HepG2 (cell line): Measurements from ENCODE around the gene ENC1. TPM values are rescaled to one million over a fixed set of nuclear protein-coding genes. Genes with fewer than 3 reads are reported as not detected.
A peak's percentile ranks its signal among the peaks of the same experiment; 100 is the strongest.

Source experiments
- AFF4 ChIP-seq: sonication (generic); formaldehyde crosslinking; IDR thresholded peaks from 2 replicates; pipeline ENCODE4 v1.4.0; 2020; ENCODE audit warnings: missing genetic modification reagents
- ARID5B ChIP-seq: IDR thresholded peaks from 2 replicates; pipeline ENCODE4 v1.4.0; 2020; ENCODE audit warnings: mild to moderate bottlenecking, missing genetic modification reagents
- CBX1 ChIP-seq: IDR thresholded peaks from one replicate; pipeline ENCODE4 v1.6.1; 2016; ENCODE audit warnings: antibody characterized with exemption, low read depth
- CBX5 ChIP-seq: sonication (generic); formaldehyde crosslinking; IDR thresholded peaks from 2 replicates; pipeline ENCODE4 v1.4.0; 2020; ENCODE audit warnings: missing genetic modification reagents, borderline replicate concordance
- CHCHD3 ChIP-seq: sonication (generic); formaldehyde crosslinking; IDR thresholded peaks from 2 replicates; pipeline ENCODE4 v1.8.0; 2022; ENCODE audit warnings: mild to moderate bottlenecking, missing genetic modification reagents, moderate library complexity
- E2F1 ChIP-seq: sonication (generic); formaldehyde crosslinking; IDR thresholded peaks from 2 replicates; pipeline ENCODE4 v1.5.0; 2020; ENCODE audit warnings: missing genetic modification reagents
- EED ChIP-seq: sonication (generic); formaldehyde crosslinking; IDR thresholded peaks from 2 replicates; pipeline ENCODE4 v1.5.0; 2020; ENCODE audit warnings: mild to moderate bottlenecking, missing genetic modification reagents
- GATAD2A ChIP-seq: IDR thresholded peaks from 2 replicates; pipeline ENCODE4 v1.6.1; 2016
- HES4 ChIP-seq: sonication (generic); formaldehyde crosslinking; IDR thresholded peaks from 2 replicates; pipeline ENCODE4 v1.9.0; 2021; ENCODE audit warnings: mild to moderate bottlenecking, missing genetic modification reagents, borderline replicate concordance
- IKZF5 ChIP-seq: IDR thresholded peaks from 2 replicates; pipeline ENCODE4 v1.6.1; 2018; ENCODE audit warnings: missing genetic modification reagents, mild to moderate bottlenecking, missing compliant biosample characterization
- ISL2 ChIP-seq: sonication (generic); formaldehyde crosslinking; IDR thresholded peaks from 2 replicates; pipeline ENCODE4 v1.5.0; 2020; ENCODE audit warnings: missing genetic modification reagents
- MXI1 ChIP-seq: IDR thresholded peaks from 3 replicates; pipeline ENCODE4 v1.6.1; 2012; ENCODE audit warnings: low read depth, low read length, inconsistent platforms, borderline replicate concordance
- RFXANK ChIP-seq: IDR thresholded peaks from 2 replicates; pipeline ENCODE4 v1.6.1; 2016
- RXRA ChIP-seq: sonication (generic); formaldehyde crosslinking; IDR thresholded peaks from 2 replicates; pipeline ENCODE4 v1.5.1; 2020; ENCODE audit warnings: missing genetic modification reagents
- SMAD3 ChIP-seq: sonication (generic); formaldehyde crosslinking; IDR thresholded peaks from 2 replicates; pipeline ENCODE4 v1.4.0; 2020; ENCODE audit warnings: missing genetic modification reagents
- TBP ChIP-seq: sonication (generic); formaldehyde crosslinking; IDR thresholded peaks from 2 replicates; pipeline ENCODE4 v1.5.0; 2020; ENCODE audit warnings: missing genetic modification reagents
- TCF7 ChIP-seq: sonication (generic); IDR thresholded peaks from 2 replicates; pipeline ENCODE4 v1.6.1; 2016; ENCODE audit warnings: antibody characterized with exemption, low read depth
- ZNF124 ChIP-seq: sonication (generic); formaldehyde crosslinking; IDR thresholded peaks from 2 replicates; pipeline ENCODE4 v1.4.0; 2020; ENCODE audit warnings: missing genetic modification reagents
- ZNF138 ChIP-seq: sonication (generic); formaldehyde crosslinking; IDR thresholded peaks from 2 replicates; pipeline ENCODE4 v1.5.0; 2020; ENCODE audit warnings: mild to moderate bottlenecking, low read depth, missing genetic modification reagents
- ZNF441 ChIP-seq: sonication (generic); formaldehyde crosslinking; IDR thresholded peaks from 2 replicates; pipeline ENCODE4 v1.7.0; 2021; ENCODE audit warnings: missing genetic modification reagents, borderline replicate concordance
- ZNF747 ChIP-seq: sonication (generic); formaldehyde crosslinking; IDR thresholded peaks from 2 replicates; pipeline ENCODE4 v1.8.1; 2023; ENCODE audit warnings: missing genetic modification reagents, mild to moderate bottlenecking, borderline replicate concordance
- ZNF816 ChIP-seq: sonication (generic); formaldehyde crosslinking; IDR thresholded peaks from 2 replicates; pipeline ENCODE4 v1.8.0; 2022; ENCODE audit warnings: missing genetic modification reagents, mild to moderate bottlenecking, borderline replicate concordance
- polyA plus RNA-seq, 8 experiments: library from polyadenylated mRNA; depleted of rRNA in 3 of 8; stranded (reverse) in 7 of 8; unstranded in 1 of 8; fragments of >200 nt; fragmentation: Illumina TruSeq in 4 of 8; extraction: Trizol in 4 of 8; gene quantifications; 2 replicates each; pipeline versions ENCODE4 v1.2.1 to v1.2.3, GENCODE V29; 2011 to 2016; ENCODE audit warnings: low read depth in 4 of 8, missing spikeins in 1 of 8, mixed read lengths in 1 of 8; ENCODE audit not compliant: insufficient read depth in 1 of 8
- total RNA-seq, 5 experiments: library from RNA; depleted of rRNA; stranded (reverse); fragments of >200 nt; fragmentation: Illumina TruSeq; extraction: Trizol; gene quantifications; 2 replicates each; pipeline ENCODE4 v1.2.3, GENCODE V29; 2016; ENCODE audit warnings: low read depth in 1 of 5

Gene ENC1
- total and polyA plus RNA-seq, 2 of the 13 experiments (the other 11 are each of a cell fraction or from before 2014, with no cell fraction given): 63.8 to 64.4 TPM

- TF ChIP-seq ZNF747 (CRISPR knock-in tag) (peak; percentile 98), RFXANK (CRISPR knock-in tag) (peak; percentile 83; the same call in 1 of the 2 replicates), ZNF441 (peak; percentile 74; the same call in 1 of the 2 replicates), CBX1 (peak; percentile 92), ARID5B (CRISPR knock-in tag) (peak; percentile 74), ZNF124 (CRISPR knock-in tag) (peak; percentile 32; the same call in 1 of the 2 replicates), CBX5 (CRISPR knock-in tag) (peak; percentile 91; the same call in 1 of the 2 replicates), MXI1 (peak; percentile 45; the same call in 1 of the 3 replicates), CHCHD3 (CRISPR knock-in tag) (peak; percentile 97), AFF4 (CRISPR knock-in tag) (peak; percentile 96), TBP (no peak), SMAD3 (CRISPR knock-in tag) (no peak; the same call in none of the 2 replicates), ZNF138 (CRISPR knock-in tag) (peak; percentile 98), IKZF5 (CRISPR knock-in tag) (peak; percentile 76), ISL2 (peak; percentile 60), EED (peak; percentile 93; the same call in 1 of the 2 replicates), GATAD2A (CRISPR knock-in tag) (peak; percentile 67; the same call in 1 of the 2 replicates), RXRA (CRISPR knock-in tag) (peak; percentile 75; the same call in 1 of the 2 replicates), TCF7 (peak; percentile 65; the same call in 1 of the 2 replicates), ZNF816 (CRISPR knock-in tag) (0 out of 2 replicates have a peak, but pooled peaks have one; percentile 7), E2F1 (CRISPR knock-in tag) (no peak), HES4 (CRISPR knock-in tag) (0 out of 2 replicates have a peak, but pooled peaks have one; percentile 76)
Measured at GRCh38 chr5:74640450-74640953, at the start of gene ENC1 (continued).
